ENCODE results near the gene PDK2. TPM values are rescaled to one million over a fixed set of nuclear protein-coding genes. Genes with fewer than 3 reads are reported as not detected.

The PDK2 gene
- total and polyA plus RNA-seq, 9 of the 15 experiments (the other 6 are each of a cell fraction or from before 2014, with no cell fraction given), result 0.03 to 2.5 (median 1.4) TPM

DNA sequence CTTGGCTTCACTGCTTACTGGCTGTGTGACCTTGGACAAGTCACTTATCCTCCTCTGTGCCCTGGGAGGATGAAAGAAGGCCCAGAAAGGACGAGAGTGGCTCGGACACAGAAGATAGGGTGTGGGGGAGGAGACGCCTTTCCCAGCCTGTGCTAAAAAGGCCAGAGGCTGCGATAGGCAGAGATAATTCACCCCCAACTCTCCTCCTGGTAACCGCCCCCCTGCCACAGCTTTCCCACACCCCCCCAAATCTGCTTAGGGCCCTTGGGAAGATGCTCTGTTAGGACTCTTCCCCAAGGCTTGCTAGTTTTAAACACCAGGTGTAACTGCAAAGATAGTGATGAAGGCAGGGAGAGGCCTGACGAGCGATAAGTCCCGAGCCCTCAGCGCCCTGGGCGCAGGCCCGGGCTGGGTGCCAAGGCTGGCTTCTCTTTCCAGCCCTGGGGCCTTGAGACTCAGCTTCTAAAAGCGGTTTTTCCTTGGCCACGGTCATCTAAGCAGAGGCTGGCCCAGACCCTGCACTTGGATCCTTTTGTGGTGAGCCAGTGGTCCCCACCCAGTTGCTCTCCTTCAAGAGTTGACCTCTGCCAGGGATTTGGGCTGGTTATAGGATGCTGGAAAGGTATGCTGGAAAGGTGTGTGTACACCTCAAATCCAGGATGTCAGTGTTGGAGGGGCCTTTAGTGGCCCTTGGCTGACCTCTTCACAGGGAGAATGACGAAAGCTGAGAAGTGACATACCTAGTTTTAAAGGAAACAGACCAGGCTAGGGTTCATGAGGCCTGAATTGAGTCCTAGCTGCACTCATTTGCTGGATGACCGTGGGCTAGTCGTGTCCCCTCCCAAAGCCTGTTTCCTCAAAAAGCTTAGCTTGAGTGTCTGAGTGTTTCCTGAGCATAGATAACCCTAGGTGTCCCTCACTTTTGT, 58.8 kb downstream of the PDK2 start (continued):
- TF ChIP-seq, protein P1, sequence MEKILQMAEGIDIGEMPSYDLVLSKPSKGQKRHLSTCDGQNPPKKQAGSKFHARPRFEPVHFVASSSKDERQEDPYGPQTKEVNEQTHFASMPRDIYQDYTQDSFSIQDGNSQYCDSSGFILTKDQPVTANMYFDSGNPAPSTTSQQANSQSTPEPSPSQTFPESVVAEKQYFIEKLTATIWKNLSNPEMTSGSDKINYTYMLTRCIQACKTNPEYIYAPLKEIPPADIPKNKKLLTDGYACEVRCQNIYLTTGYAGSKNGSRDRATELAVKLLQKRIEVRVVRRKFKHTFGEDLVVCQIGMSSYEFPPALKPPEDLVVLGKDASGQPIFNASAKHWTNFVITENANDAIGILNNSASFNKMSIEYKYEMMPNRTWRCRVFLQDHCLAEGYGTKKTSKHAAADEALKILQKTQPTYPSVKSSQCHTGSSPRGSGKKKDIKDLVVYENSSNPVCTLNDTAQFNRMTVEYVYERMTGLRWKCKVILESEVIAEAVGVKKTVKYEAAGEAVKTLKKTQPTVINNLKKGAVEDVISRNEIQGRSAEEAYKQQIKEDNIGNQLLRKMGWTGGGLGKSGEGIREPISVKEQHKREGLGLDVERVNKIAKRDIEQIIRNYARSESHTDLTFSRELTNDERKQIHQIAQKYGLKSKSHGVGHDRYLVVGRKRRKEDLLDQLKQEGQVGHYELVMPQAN (IDR thresholded peaks at IDR 0.05; ENCODE audit: borderline replicate concordance), result no peak
- TF ChIP-seq, protein P2, sequence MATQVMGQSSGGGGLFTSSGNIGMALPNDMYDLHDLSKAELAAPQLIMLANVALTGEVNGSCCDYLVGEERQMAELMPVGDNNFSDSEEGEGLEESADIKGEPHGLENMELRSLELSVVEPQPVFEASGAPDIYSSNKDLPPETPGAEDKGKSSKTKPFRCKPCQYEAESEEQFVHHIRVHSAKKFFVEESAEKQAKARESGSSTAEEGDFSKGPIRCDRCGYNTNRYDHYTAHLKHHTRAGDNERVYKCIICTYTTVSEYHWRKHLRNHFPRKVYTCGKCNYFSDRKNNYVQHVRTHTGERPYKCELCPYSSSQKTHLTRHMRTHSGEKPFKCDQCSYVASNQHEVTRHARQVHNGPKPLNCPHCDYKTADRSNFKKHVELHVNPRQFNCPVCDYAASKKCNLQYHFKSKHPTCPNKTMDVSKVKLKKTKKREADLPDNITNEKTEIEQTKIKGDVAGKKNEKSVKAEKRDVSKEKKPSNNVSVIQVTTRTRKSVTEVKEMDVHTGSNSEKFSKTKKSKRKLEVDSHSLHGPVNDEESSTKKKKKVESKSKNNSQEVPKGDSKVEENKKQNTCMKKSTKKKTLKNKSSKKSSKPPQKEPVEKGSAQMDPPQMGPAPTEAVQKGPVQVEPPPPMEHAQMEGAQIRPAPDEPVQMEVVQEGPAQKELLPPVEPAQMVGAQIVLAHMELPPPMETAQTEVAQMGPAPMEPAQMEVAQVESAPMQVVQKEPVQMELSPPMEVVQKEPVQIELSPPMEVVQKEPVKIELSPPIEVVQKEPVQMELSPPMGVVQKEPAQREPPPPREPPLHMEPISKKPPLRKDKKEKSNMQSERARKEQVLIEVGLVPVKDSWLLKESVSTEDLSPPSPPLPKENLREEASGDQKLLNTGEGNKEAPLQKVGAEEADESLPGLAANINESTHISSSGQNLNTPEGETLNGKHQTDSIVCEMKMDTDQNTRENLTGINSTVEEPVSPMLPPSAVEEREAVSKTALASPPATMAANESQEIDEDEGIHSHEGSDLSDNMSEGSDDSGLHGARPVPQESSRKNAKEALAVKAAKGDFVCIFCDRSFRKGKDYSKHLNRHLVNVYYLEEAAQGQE (IDR thresholded peaks at IDR 0.05; ENCODE audit: borderline replicate concordance), result no peak
- TF ChIP-seq, protein P2 (CRISPR knock-in tag; IDR thresholded peaks at IDR 0.05; ENCODE audit: low read depth), result no peak
- TF ChIP-seq ZNF224 (CRISPR knock-in tag; IDR thresholded peaks at IDR 0.05) (no peak), BRD4 (IDR thresholded peaks at IDR 0.05) (no peak), ETV1 (tag; conservative IDR thresholded peaks at IDR 0.05; ENCODE audit: low read depth) (no peak), ZNF354B (CRISPR knock-in tag; IDR thresholded peaks at IDR 0.05) (no peak), EGR1 (conservative IDR thresholded peaks at IDR 0.05) (peak; percentile 77), SREBF2 (CRISPR knock-in tag; IDR thresholded peaks at IDR 0.05) (no peak), ZNF436 (CRISPR knock-in tag; IDR thresholded peaks at IDR 0.05) (no peak), KLF6 (CRISPR knock-in tag; IDR thresholded peaks at IDR 0.05; ENCODE audit: borderline replicate concordance) (no peak), ZNF384 (IDR thresholded peaks at IDR 0.05; ENCODE audit: low read depth, low read length) (no peak), BRCA1 (IDR thresholded peaks at IDR 0.05) (no peak), BRCA1 (CRISPR knock-in tag; IDR thresholded peaks at IDR 0.05) (no peak), SMC3 (conservative IDR thresholded peaks at IDR 0.05; ENCODE audit: insufficient read depth, low read depth, low read length) (0 out of 2 replicates have a peak, but pooled peaks have one; percentile 3), PML (IDR thresholded peaks at IDR 0.05; ENCODE audit: low read length) (no peak; the same call in 1 of the 2 replicates), NR2C2 (CRISPR knock-in tag; IDR thresholded peaks at IDR 0.05) (no peak), NR2C2 (tag; IDR thresholded peaks at IDR 0.05) (0 out of 2 replicates have a peak, but pooled peaks have one; percentile 39)

All from K562 (cell line).